ENCODE results near the gene PGAM2.

DNA sequence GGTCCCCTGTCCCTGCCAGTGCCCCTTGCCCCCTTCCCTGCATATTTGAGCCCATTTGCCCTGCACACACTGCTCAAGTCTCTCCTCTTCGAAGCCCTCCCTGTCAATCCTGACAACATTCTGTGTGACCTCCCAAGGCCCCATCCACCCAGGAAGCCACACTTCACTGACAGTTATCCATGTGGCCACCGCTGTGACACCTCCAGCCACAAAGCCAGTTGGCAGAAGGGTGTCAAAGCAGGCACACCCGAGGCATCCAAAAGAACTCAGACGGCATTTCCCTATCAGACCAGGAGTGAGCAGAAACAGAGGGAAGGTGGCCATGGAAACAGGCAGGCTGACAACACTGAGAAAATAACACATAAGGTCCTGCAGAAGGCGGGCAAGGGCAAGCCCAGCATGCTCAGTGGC lies 12.3 kb upstream of the PGAM2 start:
- TF ChIP-seq GATA2 (IDR thresholded peaks at IDR 0.05; ENCODE audit: low read depth, low read length) (no peak), GATA3 (IDR thresholded peaks at IDR 0.05; ENCODE audit: low read depth, low read length) (no peak)
